Activated CD4-positive, CD25-positive, alpha-beta regulatory T cell treated with anti-CD3 and anti-CD28 coated beads, Interleukin-2, amount 50 U/mL, for 16 hours (primary cell): Measurements from ENCODE around the gene FAH.

Experiments
- DNase-seq: peaks from one replicate; pipeline ENCODE4 v3.0.0-alpha.2; 2020; ENCODE audit warnings: low read depth, low spot score

The FAH gene

DNA sequence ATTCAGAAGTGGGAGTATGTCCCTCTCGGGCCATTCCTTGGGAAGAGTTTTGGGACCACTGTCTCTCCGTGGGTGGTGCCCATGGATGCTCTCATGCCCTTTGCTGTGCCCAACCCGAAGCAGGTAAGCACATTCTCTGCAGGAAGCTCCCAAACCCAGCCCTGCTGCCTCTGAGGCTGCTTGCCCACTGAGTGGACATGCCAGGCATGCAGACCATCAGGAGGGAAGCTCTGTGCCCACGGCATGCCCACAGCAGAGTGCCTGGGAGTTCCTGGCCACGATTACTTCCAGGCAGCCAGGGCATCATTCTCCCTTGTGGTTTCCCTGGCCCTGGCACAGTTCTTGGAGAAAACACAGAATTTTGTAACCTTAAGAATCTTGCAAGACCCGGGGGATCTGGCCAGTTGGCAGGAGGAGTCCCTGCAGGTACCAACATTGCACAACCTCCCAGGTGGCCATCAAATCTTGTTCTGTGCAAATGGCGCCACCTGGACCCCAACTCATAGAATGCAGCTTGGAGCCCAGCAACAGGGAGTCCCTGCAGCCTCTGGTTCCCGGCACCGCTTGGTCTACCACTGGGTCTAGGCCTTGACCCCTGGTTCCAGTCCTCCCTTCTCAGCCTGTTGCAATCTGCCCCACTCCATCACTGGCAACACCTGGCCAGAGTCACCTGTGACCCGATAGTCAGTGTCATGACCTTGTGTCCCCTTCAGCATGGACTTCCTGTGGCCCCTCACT is 20.4 kb downstream of the FAH start:
- peak; percentile 50 for DNase-seq

DNA sequence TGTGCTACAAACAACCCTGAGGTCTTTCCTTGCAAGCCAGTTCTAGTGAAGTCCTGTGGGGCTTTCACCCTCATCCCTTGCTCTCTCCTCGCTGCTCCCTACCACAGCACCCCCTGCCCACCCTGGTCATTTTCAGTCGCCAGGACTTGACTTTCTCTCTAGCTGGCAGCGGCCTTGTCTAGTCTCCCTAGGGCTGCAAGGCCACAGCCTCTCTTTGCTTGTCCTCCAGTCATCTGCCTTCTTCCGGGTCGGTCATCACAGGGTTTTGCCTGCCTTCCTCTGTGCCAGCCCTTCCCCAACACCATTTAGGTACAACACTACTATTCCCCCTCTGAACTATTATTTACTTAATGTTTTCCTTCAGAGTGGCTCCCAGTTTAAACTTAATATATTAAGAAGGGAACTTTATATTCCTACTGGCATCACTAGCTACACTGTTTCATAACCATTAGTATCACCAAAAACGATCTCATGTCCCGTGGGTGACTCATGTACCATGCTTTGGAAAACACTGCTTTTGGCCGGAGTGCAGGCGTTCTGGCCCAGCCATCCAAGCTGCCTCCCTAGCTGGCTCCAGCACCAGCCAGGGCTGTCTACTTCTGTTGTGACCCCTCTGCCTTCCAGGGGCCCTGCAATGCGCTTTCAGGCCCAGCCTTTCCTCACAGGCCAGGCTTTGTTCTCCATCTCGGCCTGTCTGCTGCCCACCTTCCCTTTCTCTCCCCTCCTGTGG is 21.4 kb downstream of the FAH start:
- no peak for DNase-seq

DNA sequence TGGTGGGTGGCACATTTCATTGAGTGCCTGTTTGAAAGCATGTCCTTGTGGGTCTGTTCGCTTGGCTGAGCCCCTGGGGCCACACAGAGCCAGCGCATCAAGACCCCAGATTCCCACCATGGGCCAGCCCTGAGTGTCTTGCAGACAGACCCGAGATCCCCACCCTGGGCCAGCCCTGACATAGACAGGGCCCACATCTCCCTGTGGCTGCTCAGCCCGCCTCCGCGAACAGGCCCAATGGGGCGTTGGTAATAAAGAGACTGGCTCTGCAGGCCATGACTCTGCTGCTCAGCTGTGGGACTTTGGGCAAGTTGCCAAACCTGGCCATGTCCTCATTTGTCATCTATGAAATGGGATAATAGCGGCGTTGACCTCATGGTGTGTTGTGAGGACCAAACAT is 22.6 kb downstream of the FAH start:
- no peak for DNase-seq

DNA sequence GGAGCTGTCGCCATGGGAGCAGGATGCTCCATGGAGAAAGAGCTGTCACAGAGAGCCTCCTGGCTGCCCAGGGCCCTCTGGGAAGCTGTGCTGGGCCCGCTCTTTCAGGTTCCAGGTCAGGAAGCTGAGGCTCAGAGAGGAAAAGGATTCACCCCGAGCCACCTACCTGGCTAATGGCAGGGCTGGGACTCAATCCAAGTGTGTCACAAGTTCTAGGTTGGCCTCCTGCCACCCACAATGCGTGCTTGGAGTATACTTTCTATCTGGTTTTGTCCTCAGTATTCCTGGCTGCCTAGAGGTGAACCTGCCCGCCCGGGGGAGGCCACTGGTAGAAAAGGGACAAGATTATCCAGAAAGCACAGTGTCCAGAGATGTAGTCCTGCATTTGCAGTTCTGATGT is 23.6 kb downstream of the FAH start:
- DNase-seq, result no peak

DNA sequence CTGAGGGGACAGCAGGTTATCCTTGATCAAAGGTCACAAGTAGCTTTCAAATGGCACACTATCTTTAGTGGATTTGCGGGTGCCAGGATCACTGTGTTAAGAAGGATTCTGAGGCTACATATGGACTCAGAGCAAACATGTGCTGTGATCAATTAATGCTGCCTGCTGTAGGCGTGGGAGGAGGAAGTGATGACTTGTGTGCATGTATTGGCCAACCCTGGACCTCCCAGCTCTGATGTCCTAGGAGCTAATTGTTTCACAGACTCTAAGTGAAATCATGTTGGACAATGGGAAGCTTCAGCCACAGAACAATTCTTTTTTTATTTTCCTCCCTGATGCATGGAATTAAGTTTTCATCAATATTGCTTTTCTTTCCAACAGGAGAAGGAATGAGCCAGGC is 24.4 kb downstream of the FAH start:
- DNase-seq, result no peak

DNA sequence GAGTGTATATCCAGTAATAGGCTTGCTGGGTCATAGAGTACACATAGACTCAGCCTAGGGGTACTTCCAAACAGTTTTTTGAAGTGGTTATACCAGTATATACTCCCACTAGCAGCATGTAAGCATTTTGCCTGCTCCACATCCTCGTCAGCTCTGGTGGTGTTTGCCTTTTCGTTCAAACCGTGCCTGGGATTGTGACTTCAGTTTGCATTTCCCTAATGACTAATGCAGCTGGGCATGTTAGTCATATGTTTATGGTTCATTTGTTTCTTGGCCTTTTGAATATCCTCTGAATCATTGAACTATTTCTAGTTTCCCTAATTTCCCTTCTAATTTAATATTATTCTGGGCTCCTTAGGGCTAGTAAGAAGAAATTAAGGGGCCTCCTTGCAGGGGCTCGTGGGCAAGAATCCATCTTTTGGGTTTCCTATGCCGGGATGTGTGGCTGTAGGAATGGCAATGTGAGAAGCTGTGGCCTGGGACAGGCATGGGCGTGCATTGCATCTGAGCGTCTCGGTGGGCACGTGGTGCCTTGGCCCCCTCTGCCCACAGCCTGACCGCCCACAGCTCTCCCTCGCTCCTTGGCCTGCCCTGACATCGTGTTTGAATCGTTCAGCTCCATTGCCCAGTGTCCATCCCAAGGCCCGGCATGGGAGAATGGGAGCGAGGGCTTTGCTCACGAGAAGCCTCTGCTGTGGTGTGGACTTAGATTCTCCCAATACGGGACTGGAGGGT is 26.4 kb downstream of the FAH start:
- DNase-seq, result no peak

DNA sequence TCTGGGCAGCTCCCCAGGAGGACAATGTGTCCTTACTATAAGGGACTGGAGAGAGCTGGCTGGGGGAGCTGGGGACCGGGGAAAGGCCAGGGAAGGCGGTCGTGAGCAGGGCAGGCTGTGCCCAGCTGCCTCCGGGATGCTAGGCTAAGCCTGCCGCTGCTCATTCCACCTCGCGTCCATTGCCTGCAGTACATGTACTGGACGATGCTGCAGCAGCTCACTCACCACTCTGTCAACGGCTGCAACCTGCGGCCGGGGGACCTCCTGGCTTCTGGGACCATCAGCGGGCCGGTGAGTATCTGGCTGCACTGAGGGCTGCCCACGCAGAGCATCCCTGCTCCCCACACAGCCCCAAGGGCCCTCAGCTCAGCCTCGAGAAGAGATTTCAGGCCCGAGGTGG is 27.1 kb downstream of the FAH start:
- DNase-seq, result no peak

DNA sequence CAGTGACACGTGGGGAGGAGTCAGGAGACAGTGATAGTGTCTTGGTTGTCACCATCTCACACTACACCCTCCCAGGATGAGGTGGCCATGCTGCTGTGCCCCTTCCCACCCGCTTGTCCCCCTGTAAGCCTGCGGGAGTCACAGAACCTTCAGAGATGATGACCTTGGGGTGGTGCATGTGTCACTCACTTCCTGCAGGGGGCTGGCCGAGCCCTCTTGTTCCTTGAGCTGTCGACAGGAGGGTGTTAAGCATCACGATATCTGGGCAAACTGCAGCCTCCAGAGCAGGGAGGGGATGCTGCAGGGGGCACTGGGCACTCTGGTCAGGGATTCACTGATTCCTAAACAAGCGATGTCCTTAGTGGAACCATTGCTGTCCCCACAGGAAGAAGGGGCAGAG is 27.7 kb downstream of the FAH start:
- no peak for DNase-seq

DNA sequence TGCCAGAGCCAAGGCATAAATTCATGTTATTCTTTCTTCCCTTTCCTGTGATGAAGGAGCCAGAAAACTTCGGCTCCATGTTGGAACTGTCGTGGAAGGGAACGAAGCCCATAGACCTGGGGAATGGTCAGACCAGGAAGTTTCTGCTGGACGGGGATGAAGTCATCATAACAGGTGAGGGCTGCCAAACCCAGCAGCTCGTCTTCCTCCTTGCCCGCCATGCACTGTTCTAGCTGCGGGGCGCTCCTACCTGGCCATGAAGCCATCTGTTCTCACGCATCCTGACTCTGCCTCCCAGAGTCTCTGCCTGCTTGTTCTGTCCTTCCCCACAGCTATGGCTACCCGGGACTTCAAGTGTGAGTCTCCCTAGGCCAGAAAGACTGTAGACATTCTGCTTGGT is 28.2 kb downstream of the FAH start:
- DNase-seq, result no peak

DNA sequence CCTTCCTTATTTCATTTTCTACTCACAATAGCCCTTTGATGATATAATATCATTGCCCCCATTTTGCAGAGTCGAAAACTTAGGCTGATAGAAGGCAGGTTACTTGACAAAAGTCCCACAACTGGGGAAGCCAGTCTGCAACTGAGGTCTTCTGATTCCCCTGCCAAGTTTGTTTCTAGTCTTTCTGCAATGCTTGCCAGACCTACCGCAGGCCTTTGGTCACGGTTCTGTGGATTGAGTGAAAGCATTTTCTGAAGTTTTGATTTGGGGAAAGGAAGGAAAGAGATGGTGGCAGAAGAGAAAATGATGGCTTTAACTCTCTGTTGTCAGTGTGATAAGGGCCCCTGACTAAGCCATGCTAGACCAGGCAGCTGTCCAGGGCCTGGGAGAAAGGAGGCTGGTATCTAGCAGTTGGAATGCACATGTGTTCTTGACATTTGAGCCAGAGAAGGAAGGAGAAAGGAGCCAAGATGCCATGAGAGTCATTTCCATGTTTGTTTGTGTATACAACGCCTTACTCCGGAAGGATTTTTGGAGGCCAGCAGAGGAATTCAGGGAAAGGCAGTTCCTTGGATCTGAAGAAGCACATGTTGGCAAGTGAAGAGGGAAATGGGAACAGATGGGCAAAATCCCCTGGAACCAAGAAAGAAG is 29.9 kb downstream of the FAH start:
- DNase-seq, result no peak

DNA sequence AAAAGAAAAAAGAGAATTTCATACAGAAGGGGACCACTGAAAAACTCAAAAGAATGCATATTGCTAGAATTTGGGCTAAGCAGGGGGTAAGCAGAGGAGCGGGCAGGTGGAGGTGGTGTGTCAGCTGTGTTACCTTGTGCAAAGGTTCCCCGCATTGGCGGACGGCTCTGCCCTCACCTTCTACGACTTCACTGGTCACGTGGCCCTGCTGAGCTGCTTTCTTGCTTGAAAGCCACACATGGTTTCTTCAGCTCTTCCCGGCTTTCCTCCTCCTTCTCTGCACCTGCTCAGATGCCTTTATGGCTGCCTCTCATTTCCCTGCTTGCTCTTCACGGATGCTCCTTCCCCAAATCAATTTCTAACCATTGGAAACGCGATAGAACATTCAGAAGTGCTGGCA is 30.5 kb downstream of the FAH start:
- DNase-seq, result no peak

DNA sequence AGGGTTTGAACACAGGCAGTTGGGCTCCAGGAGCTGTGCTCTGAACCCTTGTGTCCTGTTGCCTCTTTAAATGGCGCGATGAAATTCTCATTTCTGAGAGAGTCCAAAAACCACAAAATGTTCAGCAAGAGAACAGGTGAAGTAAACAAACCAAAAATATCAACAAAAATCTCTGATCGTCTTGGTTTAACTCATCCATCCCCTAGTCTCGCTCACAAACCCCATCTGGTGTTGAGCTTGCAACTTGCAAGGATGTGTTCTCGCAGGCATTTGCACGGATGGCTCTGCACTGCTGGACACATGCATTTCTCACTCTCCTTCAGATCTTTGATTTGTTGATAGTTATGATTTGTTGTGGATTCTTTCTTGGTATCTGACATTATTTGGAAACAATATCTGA is 31.1 kb downstream of the FAH start:
- DNase-seq, result no peak

DNA sequence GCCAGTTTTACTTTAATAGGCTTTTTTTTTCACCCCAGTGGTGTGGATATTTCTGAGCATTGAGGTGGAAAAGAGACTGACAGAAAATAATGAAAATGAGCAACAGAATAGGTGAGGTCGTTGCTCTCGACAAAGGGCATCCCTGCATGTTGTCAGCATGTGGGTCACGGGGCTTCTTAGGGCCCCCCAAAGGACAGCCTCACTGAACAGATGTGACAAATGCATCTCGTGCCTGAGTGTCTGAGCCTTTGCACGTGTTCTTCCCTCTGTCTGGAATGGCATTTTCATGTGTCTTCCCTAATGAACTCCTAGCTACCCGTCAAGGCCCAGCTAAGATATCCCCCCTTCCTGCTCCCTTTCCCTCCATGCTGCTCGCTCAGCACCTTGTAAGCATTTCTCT is 31.8 kb downstream of the FAH start:
- no peak for DNase-seq

DNA sequence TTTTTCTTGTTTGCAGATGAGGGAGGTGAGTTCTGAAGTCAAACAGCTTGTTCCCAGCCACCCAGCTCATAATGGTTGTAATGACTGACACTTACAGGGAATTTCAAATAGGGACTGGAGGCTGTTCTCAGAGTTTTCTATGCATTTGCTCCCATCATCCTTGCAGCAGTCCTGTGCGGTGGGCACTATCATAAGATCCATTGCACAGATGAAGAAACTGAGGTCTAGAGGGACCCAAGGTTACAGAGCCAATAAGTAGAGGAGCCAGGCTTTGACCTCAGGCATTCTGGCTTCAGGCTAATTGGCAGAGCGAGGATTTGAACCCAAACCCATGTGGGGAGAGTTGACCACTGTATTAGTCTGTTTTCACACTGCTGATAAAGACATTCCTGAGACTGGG is 32.4 kb downstream of the FAH start:
- no peak for DNase-seq

DNA sequence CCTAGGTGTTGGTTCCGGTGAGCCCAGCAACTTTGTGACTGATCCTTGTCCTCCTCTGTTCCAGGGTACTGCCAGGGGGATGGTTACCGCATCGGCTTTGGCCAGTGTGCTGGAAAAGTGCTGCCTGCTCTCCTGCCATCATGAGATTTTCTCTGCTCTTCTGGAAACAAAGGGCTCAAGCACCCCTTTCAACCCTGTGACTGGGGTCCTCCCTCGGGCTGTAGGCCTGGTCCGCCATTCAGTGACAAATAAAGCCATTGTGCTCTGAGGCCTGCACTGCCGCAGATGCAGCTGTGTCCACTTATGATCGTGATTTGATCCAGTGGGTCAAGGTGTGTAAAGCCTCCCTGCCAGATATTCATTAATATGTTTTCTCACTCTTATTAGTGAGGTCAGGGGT is 33.3 kb downstream of the FAH start:
- no peak for DNase-seq

DNA sequence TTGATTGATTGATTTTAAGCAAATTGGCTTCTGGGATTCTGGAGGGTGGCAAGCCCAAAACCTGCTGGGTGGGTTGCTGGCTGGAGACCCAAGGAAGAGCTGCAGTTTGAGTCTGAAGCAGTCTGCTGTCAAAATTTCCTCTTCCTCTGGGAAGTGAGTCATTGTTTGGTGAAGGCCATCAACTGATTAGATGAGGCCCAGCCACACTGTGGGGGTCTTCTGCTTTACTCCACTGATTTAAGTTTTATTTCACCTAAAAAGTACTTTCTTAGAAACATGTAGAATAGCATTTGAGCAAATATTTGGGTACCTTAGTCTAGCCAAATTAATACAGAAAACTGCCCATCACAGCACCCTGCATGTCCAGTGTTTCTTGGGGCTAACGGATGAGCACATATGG is 33.8 kb downstream of the FAH start:
- no peak for DNase-seq

DNA sequence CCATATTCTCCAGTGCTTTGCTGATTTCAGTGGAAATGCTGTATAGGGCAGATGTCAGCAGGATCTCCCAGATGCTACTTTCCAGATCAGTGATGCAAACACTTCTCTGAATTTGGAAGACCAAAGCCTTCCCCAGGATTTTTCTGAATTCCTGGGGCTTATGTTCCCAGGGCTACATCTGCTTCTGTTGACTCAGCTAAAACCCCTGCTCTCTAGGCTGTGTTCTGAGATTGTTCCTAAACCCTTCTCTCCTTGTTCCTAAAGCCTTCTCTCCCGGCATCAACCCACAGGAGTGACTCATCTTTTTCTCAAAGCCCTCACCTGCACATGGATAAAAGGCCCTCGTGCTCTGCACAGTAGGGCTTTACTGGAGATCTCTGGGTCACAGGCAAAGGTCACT is 35.5 kb downstream of the FAH start:
- no peak for DNase-seq

DNA sequence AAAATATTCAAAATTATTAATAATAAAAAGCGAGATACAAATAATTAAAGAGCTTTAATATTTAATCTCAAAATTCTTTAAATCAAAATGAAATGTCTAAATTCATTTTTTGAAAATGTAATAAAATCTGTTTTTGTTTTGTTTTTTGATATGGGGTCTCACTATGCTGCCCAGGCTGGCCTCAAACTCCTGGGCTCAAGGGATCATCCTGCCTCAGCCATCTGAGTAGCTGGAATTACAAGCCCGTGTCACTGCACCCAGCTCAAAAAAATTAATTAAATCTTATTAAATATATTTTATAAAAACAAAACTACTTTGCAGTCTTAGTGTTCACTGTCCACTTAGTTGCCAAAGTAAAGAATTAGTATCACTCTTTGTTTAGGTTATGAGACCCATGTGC is 38.4 kb downstream of the FAH start:
- DNase-seq, result no peak

DNA sequence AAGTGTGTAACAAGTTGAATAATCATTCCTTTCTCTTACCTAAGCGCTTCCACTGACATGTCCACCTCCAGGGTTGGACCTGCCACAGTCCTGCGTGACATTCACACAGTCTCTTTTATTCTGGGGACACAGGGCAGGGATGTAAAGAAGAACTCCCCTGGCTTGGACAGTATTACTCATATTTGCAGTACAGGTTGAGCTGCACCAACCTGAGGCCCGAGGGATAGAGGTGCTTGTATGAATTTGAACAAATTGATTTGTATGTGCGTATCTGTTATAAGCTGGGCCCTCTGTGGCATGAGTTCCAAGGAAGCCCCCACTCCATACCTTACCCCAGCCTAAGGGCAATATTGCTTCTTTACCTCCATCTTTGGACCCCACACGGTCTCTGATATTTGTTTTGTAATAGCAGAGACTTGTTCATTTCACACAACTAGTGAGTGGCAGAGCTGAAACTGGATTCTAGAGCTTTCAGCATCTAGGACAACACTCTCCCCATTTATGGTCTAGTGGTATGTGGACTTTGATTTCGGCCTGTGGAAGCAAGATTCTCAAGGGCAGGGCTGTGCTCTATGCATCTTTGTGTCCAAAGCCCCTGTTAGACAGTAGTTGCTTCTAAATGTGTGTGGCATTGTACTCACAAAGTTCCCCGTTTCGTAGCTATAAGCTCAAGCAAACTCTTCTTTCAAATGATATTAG is 39.2 kb downstream of the FAH start:
- DNase-seq, result no peak

DNA sequence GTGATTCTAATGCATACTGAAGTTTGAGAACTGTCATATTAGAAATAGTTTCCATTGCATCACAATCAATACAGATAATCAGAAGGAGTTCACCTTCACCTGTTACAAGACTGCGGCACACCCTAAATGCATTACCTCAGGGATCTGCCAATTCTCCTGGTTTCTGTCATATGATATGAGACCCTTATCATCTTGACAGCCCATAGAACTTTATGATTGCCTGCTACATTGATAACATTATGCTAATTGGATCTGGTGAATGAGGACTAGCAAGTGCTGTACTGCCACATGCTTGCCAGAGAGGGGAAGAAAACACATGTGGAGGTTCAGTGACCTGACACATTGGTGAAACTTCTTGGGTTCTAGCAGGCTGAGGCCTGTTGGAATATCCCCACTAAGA is 41.4 kb downstream of the FAH start:
- DNase-seq, result no peak

DNA sequence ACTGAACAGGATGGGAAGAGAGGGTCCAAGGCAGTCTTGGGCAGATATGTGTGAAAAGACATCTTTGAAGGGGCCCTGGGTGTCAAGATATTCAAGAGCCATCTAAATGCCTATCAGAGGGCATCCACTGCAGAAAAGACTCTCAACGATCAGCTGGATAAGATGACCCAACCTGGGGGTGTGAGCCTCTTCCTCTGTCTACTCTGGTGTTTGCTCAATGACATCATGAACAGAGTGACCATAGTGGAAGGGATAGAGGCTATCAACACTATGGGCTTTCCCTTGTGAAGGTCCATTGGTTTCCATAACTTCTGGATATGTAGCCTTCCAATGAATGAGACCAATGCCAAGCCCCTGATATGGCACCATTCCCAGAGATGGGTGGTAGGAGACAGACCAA is 42.1 kb downstream of the FAH start:
- no peak for DNase-seq

DNA sequence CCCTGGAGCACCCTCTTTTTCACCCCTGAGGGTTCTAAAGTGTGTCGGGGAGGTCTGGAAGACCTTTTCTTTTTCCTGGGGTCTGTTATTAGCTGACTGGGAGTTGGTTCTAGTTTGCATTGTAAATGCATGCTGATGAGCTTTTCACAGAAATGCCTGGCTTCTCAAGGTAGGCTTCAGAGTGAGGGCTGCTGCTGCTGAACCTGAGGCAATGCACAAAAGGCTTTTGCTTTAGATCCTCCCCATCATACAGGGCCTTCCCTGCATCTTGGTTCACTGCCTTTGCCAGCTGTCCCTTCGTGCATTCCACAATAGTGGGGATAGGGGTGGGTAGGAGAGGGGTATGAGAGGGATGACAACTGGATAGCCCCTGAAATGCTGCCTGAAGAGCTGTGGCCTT is 46.6 kb downstream of the FAH start:
- no peak for DNase-seq
